PFSK-1 (cell line): ENCODE measurements around the gene SLC38A8.

Source experiments
- POLR2AphosphoS5 ChIP-seq: IDR thresholded peaks from 2 replicates; pipeline ENCODE4 v1.6.1; 2012; ENCODE audit warnings: low read depth, mild to moderate bottlenecking, control low read depth, low read length, moderate library complexity
- REST ChIP-seq, 2 experiments: IDR thresholded peaks; 2 replicates each; pipeline versions ENCODE4 v1.6.1 to v1.8.0; 2011 to 2012; ENCODE audit warnings: low read depth in 2 of 2, low read length in 2 of 2, control low read depth in 1 of 2, inconsistent platforms in 1 of 2, mild to moderate bottlenecking in 1 of 2, moderate library complexity in 1 of 2; ENCODE audit not compliant: insufficient read depth in 1 of 2
- SIN3A ChIP-seq: IDR thresholded peaks from 2 replicates; pipeline ENCODE4 v1.6.1; 2012; ENCODE audit warnings: mild to moderate bottlenecking, low read length, moderate library complexity, borderline replicate concordance; ENCODE audit not compliant: insufficient read depth

- TF ChIP-seq POLR2AphosphoS5 (no peak), SIN3A (no peak), REST (IDR thresholded peaks at IDR 0.05; ENCODE audit: insufficient read depth in 1 of 2, low read depth in 2 of 2, low read length in 2 of 2) (no peak)
Observed at GRCh38 chr16:84032458-84033178, 10.0 kb downstream of the SLC38A8 start.
